Stimulated activated CD4-positive, alpha-beta T cell treated with anti-CD3 and anti-CD28 coated beads, Interleukin-15, amount 100 ng/mL, for 48 hours (primary cell): ENCODE measurements around the gene BCL2L12.
A peak's percentile ranks its signal among the peaks of the same experiment; 100 is the strongest.
"Not testable (repeated sequence)": the region's sequence is repeated elsewhere in the genome, so short reads cannot be mapped to it uniquely, and the experiment has no call there.

ENCODE experiments used
- DNase-seq, 2 donors: peaks; one replicate each; pipeline ENCODE4 v3.0.0-alpha.2; 2020; ENCODE audit warnings: low read depth in 2 of 2

BCL2L12 gene, protein sequence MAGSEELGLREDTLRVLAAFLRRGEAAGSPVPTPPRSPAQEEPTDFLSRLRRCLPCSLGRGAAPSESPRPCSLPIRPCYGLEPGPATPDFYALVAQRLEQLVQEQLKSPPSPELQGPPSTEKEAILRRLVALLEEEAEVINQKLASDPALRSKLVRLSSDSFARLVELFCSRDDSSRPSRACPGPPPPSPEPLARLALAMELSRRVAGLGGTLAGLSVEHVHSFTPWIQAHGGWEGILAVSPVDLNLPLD

DNA sequence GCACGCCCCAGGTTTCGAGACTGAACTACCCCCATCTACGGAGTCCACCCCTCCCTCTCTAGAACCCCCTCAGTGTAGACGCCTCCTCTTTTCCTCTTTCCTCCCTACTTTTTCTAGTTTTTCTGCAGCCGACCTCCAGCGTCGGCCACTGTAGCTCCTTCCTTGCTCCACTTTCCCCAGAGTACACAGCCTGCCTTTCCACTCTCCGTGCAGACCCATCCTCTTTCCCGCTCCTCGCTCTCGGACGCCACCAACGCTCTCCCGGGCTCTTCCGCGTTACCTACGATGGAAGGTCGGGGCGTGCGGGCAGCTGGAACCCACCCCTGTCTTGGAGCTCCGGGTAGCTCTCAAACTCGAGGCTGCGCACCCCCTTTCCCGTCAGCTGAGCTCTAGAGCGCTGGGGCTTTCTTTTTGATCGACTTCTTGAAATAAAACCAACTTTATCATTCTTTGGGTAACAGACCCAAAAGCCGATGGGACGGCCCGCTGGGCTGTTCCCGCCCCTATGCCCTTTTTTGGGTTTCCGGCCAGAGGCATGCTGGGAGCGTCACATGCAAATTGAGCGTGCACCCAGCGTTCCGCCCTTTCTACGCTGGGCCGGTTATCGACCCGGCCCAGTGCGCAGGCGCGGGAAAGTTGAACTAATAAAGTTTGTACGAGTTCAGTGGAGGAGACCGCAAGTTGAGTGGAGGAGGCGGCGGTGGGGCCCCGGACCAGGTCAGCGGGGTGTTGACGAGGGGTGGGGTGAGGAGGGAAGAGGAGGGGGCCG lies at the start of gene BCL2L12, which contains the start of gene IRF3:
Gene BCL2L12 (plus strand): TSS at position 583 of the 769 bp plus-strand sequence. CDS start 760 bp downstream, outside the sequence.
Gene IRF3 (minus strand): TSS at position 507 of the 769 bp plus-strand sequence. CDS start 1,019 bp downstream, outside the sequence.
- peak; percentile 98 for DNase-seq

DNA sequence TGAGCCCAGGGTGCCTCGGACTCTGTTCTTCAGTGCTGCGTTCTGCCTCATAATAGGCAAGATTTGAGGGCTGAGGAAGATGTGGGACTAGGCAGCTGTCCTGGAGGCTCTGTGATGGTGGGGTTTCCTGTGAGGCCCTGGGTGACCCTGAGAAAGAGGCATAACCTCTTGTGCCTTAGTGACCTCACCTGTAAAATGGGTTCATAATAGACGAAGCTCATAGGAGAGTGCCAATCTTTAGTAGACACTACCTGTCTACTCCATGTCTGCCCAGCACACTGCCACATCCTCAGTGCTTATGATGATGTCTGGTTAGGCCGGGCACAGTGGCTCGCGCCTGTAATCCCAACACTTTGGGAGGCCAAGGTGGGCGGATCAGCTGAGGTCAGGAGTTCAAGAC lies 49.2 kb upstream of the BCL2L12 start:
- DNase-seq = no peak

DNA sequence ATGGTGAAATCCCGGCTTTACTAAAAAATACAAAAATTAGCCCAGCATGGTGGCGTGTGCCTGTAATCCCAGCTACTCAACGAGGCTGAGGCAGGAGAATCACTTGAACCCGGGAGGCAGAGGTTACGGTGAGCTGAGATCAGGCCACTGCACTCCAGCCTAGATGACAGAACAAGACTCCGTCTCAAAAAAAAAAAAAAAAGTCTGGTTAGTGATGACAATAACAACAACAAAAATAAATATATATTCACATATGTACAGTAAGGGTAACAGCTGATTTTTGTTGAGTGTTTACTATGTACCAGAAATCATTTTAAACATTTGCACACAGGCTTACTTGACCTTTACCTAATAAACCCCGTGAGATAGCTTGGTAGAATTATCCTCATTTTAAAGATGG lies 48.8 kb upstream of the BCL2L12 start:
- DNase-seq = no peak

DNA sequence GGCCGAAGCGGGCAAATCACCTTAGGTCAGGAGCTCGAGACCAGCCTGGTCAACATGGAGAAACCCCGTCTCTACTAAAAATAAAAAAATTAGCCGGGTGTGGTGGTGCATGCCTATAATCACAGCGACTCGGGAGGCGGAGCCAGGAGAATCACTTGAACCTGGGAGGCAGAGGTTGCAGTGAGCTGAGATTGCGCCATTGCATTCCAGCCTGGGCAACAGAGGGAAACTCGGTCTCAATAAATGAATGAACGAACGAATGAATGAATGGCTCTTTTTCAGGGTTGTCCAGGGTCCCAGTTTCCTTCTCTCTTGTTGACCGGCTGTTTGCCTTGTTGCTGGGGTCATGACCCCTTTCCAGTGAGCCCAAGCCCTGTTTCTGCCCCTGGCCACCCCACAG lies 47.9 kb upstream of the BCL2L12 start:
- DNase-seq = not testable (repeated sequence)

DNA sequence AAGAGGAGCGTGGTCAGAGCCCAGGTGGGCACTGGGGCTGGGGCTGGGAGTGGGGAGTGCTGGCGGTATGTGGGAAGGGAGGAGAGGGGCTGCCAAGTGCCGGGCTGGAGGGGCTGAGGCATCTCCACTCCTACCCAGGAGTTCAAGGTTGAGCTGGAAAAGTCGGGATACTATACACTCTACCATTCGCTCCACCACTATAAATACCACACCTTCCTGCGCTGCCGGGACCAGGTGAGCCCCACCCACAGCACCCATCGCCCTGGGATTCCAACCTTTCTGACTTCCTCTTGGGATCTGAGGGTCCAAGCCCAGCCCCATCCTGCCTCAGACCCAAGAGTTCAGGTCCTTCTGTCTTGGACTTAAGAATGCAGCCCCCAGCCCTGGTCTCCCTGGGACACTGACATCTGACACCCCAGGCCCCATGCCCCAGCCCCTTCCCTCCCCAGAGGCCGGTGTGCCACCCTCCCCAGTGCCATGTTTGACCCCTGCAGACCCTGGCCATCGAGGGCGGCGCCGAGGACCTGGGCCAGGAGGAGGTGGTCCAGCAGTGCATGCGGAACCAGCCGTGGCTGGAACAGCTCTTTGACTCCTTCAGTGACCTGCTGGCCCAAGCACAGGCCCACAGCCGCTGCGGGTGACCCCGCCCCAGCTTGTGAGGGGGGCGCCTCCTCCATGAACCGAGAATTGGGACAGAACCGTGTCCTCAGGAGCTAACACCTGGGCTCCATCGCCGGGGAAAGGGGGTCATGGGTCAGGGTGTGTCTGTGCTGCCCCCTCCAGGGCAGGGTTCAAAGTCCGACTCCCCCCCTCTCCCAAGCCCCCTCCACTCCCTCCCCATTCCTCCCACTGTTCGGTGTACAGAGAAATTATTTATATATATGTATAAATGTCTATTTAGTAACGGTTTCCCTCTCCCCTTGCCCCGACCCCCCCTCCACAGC lies 40.5 kb upstream of the BCL2L12 start:
- DNase-seq = no peak

DNA sequence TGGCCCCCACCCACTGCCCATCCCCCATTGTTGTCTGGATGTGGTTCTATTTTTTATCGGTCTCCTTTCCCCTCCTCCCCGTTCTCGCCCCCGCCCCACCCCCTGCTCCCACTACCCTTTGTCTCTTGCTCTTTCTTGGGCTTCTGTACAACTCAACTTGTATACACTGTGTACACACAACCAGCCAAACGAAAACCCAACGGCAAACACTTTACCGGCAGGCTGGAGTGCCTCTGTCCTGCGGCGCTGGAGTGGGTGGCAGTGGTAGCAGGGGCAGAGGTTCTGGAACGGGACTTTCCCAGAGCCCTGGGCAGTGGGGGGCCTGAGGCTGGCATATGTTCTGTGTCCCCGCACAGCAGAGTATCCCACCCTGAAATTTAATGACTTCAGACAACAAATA lies 39.5 kb upstream of the BCL2L12 start:
- no peak for DNase-seq

DNA sequence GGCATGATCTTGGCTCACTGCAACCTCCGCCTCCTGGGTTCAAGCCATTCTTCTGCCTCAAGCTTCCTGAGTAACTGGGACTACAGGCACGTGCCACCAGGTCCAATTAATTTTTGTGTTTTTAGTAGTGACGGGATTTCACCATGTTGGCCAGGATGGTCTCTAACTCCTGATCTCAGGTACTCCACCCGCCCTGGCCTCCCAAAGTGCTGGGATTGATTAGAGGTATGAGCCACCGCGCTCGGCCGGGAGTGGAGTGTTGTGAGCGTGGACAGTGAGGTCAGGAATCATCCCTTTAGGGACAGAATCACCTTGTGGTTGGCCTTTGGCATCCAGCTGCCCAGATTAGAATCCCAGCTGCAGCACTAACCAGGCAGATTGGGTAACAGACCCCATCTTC lies 36.1 kb upstream of the BCL2L12 start:
- DNase-seq = no peak

DNA sequence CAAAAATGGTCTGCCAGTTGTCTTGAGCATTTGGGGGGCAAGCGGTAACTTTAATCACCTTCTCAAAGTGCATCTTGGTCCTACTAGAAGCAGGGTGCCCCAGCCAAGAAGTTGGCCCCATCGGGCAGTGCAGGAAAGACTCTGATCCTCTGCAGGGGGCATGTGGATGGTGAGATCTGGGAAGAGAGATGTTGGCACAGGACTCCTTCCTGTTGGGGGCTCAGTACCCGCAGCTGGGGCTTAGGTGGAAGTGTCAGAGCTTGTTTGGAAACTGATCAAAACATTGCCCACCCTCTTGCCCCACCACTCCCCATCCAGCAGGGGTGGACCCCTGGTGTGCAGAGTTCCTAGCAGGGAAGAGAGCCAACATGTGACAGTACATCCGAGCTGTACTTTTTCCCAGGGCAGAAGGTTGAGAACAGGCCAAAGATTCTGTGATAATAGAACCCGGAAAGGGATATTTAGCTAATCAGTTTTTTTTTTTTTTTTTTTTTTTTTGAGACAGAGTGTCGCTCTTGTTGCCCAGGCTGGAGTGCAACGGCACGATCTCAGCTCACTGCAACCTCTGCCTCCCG lies 34.6 kb upstream of the BCL2L12 start:
- no peak for DNase-seq

DNA sequence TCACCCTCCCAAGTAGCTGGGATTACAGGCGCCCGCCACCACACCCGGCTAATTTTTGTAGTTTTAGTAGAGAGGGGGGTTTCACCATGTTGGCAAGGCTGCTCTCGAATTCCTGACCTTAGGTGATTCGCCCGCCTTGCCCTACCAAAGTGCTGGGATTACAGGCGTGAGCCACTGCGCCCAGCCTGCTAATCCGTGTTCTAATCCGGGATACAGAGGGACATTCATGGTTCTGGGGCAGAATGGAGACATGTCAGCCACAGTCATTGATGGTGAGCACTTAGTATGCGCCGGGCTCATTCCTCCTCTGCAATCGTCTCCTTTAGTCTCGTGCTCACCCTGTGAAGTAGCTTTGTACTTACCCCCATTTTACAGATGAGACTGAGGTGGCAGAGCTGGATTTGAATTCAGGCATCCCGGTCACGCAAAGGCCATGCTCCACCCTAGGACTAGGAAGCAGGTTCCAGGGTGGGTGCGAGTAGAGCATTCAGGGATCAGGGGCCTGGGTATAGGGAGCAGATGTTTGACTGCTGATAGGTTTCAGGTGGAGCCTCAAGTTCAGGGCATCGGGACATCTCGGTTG lies 34.0 kb upstream of the BCL2L12 start:
- DNase-seq = no peak

DNA sequence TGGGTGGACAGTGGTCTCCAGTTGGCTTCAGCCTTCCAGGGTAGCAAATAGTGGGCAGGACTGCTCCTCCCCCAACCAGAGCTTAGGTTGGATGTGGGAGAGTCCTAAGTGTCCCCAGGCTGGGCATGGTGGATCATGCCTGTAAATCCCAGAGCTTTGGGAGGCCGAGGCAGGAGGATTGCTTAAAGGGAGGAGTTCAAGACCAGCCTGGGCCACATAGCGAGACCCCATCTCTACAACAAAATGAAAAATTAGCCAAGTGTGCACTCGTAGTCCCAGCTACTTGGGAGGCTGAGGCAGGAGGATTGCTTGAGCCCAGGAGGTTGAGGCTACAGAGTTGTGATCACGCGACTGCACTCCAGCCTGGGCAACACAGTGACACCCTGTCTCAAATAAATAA lies 33.2 kb upstream of the BCL2L12 start:
- no peak for DNase-seq

DNA sequence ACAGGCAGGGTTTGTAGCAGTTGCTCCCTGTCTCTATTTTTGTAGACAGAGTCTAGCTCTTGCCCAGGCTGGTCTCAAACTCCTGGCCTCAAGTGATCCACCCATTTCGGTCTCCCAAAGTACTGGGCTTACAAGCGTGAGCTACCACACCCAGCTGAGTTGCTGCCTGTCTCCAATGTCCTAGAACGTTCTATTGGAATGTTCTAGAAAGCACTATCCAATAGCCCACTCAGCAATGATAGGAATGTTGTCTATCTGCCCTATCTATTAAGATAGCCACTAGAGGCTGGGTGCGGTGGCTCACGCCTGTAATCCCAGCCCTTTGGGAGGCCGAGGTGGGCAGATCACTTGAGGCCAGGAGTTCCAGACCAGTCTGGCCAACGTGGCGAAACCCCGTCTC lies 32.5 kb upstream of the BCL2L12 start:
- DNase-seq = not testable (repeated sequence)

DNA sequence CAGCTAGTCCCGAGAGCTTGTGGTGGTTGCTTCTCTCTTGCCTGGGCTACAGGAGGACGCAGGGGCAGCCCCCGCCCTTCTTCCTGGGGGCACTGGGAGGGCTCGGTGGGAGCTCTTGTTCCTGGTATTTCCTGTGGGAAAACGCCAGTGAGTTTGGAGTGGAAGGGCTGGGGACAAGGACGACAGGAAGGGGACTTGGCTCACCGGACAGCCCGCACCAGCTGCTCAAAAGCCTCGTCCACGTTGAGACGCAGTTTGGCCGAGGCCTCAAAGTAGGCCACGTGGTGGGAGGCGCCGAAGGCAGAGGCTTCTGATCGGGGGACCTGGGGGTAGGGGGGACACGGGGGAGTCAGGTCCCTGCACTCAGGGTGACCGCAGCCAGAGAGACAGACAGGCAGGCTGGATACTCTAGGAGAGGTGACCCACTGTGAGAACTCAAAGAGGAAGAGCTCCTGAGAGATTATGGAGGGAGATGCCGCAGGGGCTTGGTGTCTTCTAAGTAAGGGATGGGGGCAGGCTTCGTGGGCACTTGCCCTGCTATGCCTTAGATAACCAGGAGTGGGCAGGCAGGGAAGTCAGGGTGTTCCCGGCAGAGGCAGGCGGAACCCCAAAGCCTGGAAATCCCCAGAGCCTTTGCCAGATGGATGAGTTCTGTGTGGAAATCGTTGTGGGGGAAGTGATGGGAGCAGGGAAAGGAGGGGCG lies 30.1 kb upstream of the BCL2L12 start:
- no peak for DNase-seq

DNA sequence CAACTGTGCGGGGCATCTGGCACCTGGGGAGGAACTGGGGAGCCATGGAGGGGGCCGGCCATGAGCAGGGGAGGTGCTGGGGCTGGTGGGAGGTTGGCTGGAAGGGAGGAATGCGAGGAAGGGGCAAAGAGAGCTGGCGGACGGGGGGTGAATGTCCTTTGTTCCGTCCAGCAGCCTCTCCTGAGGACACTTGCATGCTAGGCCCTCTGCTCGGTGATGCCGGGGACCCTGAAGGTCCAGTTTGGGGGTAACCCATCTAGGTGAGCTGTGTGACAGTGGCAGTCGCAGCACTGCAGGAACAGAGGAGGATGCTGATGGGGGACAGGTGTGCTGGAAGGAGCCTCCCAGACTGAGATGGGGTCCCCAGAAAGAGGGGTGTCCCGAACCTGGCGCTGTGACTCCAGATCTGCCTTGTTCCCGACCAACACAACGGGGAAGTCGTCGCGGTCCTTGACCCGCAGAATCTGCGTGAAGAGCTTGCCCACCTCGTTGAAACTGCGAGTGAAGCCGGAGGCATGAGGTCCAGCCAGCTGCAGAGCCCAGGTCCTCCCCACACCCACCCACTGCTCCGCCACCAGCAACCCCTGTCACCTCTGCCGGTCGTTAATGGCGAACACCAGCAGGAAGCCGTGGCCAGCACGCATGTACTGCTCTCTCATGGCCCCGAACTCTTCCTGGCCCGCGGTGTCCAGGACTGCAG lies 29.4 kb upstream of the BCL2L12 start:
- DNase-seq = no peak

DNA sequence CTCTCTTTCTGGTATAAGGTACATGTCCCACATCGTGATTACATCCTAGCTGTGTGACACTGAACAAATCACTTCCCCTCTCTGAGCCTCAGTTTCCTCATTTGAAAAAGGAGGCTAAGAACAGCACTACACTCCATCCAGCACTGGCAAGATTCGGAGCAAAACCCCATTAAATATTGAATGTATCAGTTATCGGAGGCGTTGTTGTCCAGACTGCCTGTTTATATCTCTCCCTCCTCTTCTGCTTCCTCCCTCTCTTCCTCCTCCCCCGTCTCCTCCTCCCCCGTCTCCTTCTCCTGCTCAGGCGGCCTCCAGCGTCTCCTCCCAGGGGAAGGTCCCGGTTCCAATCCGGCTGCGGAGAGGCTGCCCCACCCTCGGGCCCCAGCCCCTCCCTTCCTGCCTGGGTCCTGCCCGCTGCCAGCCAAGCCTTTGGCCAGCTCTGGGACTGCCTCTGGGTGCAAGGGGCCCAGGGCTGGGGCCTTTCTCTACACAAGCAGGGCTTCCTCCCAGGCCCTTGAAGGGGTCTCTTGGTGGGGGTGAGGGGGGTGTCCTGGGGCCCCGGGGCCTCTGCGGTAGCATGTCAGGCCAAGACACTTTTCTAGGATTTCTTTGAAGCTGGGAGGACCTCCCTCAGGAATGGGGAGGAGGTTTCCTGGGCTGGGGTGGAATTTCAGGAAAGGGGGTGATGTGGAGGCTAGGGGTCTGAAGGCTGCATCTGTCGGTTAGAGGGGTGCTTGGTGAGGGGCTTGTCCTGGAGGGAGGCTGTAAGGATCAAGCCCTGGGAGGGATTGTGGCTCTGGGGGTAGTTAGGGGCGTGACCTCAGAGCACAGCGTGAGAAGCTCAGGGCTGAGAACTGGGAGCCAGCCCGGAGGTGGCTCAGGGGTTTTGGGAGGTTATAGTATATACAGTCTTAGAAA lies 27.7 kb upstream of the BCL2L12 start:
- no peak for DNase-seq

DNA sequence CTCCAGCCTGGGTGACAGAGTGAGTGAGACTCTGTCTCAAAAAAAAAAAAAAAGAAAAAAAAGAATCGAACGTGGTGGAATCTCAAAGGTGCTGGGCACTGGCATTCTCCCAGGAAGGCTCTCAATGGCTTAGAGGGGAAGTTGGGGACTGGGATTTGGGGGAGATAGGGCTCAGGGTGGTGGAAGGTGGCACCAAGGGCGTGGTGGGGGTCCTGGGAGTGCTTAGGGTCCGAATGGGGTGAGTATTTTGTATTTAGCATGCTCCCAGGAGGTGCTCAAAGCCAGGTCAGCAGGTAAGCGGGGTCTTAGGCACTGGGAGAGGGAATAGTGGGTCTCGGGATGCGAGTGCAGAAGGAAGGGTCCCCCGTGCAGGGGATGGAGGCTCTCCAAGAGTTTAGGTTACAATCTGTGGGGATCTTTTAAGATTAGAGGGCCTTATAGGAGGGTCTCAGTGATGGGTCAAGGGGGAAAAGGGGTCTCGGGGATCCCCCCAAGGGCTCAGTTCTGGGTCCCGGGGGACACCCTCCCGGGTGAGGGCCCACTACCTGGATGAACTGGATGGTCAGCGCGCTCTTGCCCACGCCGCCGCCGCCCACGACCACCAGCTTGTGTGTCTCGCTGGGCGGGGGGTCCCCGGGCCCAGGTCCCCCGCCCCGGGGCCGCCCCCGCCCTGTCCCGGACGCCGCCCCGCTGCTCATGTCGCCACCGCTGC lies 26.2 kb upstream of the BCL2L12 start:
- no peak for DNase-seq

DNA sequence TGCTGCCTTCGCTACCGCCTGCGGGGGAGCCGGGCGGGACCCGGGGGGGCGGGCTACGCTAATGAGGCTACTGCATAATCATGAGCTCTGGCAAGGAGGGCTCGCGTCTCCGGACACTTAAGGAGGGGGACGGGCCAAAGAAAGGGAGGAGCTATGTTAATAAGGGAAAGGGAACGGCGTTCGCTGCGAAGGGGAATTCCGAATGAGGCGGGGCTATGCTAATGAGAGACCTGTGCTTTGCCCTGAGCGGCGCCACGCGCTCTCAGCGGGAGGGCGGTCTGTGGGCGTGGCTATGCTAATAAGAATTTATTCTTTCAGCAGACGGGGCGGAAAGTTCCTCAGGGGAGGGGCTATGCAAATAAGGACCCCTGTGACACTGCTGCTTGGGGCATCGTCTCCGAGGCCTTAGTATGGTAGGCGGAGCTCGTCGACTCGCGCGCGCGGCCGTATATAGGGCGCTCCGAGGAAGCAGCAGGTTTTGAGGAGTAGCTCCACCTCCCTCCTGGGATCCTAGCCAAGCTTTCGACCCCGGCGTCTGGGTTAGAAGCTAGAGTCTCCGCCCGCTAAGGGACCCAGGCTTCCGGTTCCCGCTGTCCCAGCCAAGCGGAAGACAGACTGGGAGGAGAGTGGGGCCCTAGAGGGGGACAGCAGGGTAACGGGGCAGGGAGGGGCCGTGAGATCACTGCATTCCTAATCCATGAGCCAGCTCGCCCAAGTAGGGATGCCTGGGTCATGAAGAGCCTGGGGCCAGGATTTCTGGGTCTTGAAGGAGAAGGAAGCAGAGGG lies 25.4 kb upstream of the BCL2L12 start, which contains the start of gene RRAS:
Gene RRAS (minus strand): TSS at position 31 of the 786 bp plus-strand sequence. CDS start 45 bp downstream, outside the sequence.
- DNase-seq = peak; percentile 100
